ENCODE results near the gene PFKFB2.

Gene PFKFB2

GRCh38 chr1:207032528-207033017 is 20.5 kb upstream of the PFKFB2 start, which contains the start of gene C1orf116:
TSS of gene C1orf116 (minus strand) at chr1:207032756. CDS start at chr1:207027598, 5,158 bp downstream.
- Histone ChIP-seq H3K4me3 (ENCODE audit: low read length in 2 of 2) (no peak within 1 kb of the TSS), H2AK5ac (ENCODE audit: low read depth, low read length) (no peak within 1 kb of the TSS), H3K36me3 (replicated peaks in 1 of 2; ENCODE audit: control insufficient read depth in 2 of 2, insufficient read depth in 2 of 2, low read length in 2 of 2) (no peaks in the 10 kb centered on the region), H3K9ac (ENCODE audit: low read depth, low read length, poor library complexity) (no peak within 1 kb of the TSS), H4K8ac (ENCODE audit: low read depth, low read length) (no peak within 1 kb of the TSS), H3K18ac (ENCODE audit: low read length) (no peak within 1 kb of the TSS), H3K27ac (replicated peaks; ENCODE audit: low read length) (no peak within 1 kb of the TSS), H3K4me1 (ENCODE audit: control insufficient read depth in 2 of 2, insufficient read depth in 1 of 2, low read depth in 1 of 2, low read length in 2 of 2) (peaks cover 0 to 7% of the 10 kb centered on the region in 2 donors), H3K4ac (ENCODE audit: low read length) (no peak within 1 kb of the TSS), H2AFZ (ENCODE audit: low read length) (no peak within 1 kb of the TSS), H3K23ac (ENCODE audit: low read depth, low read length, poor library complexity) (no peak within 1 kb of the TSS), H2BK15ac (ENCODE audit: low read length) (no peak within 1 kb of the TSS), H2BK5ac (ENCODE audit: low read length) (no peak within 1 kb of the TSS), H2BK120ac (ENCODE audit: low read depth, low read length) (no peak within 1 kb of the TSS), H3K9me3 (replicated peaks in 1 of 2; ENCODE audit: control insufficient read depth in 2 of 2, insufficient read depth in 1 of 2, low read depth in 1 of 2, low read length in 2 of 2) (no peaks in the 10 kb centered on the region), H3K14ac (ENCODE audit: low read length) (no peak within 1 kb of the TSS), H3K27me3 (ENCODE audit: control insufficient read depth in 3 of 3, insufficient read depth in 3 of 3, low read depth in 1 of 3, low read length in 3 of 3) (peaks cover 0 to 66% (median 0%) of the 10 kb centered on the region in 3 experiments), H3K4me2 (ENCODE audit: insufficient read depth, low read length, poor library complexity, severe bottlenecking) (no peak within 1 kb of the TSS), H4K91ac (ENCODE audit: low read depth, low read length, poor library complexity) (no peak within 1 kb of the TSS), H2BK12ac (ENCODE audit: low read length) (no peak within 1 kb of the TSS), H3K79me1 (ENCODE audit: low read depth, low read length) (no peaks in the 10 kb centered on the region)
- DNase-seq (ENCODE audit: low spot score), result no peak
- WGBS, 2 donors (ENCODE audit: extremely low coverage in 2 of 2, insufficient read length in 2 of 2, insufficient replicate concordance in 1 of 2), result no CpG with 5 or more reads among the region's 1 CpG

- no peak overlapping the region for H3K18ac ChIP-seq (ENCODE audit: low read length)
- H2BK15ac ChIP-seq (ENCODE audit: low read length), result no peak overlapping the region
- H3K4ac ChIP-seq (ENCODE audit: low read length), result no peak overlapping the region
- no peak overlapping the region for H3K14ac ChIP-seq (ENCODE audit: low read length)
- no peak overlapping the region for H3K4me3 ChIP-seq (ENCODE audit: low read length in 2 of 2)
- H3K36me3 ChIP-seq (replicated peaks in 1 of 2; ENCODE audit: control insufficient read depth in 2 of 2, insufficient read depth in 2 of 2, low read length in 2 of 2), result no peaks in the 10 kb centered on the region
- H2BK5ac ChIP-seq (ENCODE audit: low read length), result no peak overlapping the region
- peaks cover 0 to 7% of the 10 kb centered on the region in 2 donors for H3K4me1 ChIP-seq (ENCODE audit: control insufficient read depth in 2 of 2, insufficient read depth in 1 of 2, low read depth in 1 of 2, low read length in 2 of 2)
- H2BK120ac ChIP-seq (ENCODE audit: low read depth, low read length), result no peak overlapping the region
- no peak overlapping the region for H4K8ac ChIP-seq (ENCODE audit: low read depth, low read length)
- DNase-seq (ENCODE audit: low spot score), result no peak
- H3K9ac ChIP-seq (ENCODE audit: low read depth, low read length, poor library complexity), result no peak overlapping the region
- no peak overlapping the region for H3K4me2 ChIP-seq (ENCODE audit: insufficient read depth, low read length, poor library complexity, severe bottlenecking)
- no peak overlapping the region for H2AK5ac ChIP-seq (ENCODE audit: low read depth, low read length)
- no peak overlapping the region for H3K27ac ChIP-seq (replicated peaks; ENCODE audit: low read length)
- H2BK12ac ChIP-seq (ENCODE audit: low read length), result no peak overlapping the region
- no CpG with 5 or more reads among the region's 2 CpGs for WGBS, 2 donors (ENCODE audit: extremely low coverage in 2 of 2, insufficient read length in 2 of 2, insufficient replicate concordance in 1 of 2)
- no peaks in the 10 kb centered on the region for H3K9me3 ChIP-seq (replicated peaks in 1 of 2; ENCODE audit: control insufficient read depth in 2 of 2, insufficient read depth in 1 of 2, low read depth in 1 of 2, low read length in 2 of 2)
- H3K79me1 ChIP-seq (ENCODE audit: low read depth, low read length), result no peaks in the 10 kb centered on the region
- no peak overlapping the region for H4K91ac ChIP-seq (ENCODE audit: low read depth, low read length, poor library complexity)
- peaks cover 0 to 63% (median 0%) of the 10 kb centered on the region in 3 experiments for H3K27me3 ChIP-seq (ENCODE audit: control insufficient read depth in 3 of 3, insufficient read depth in 3 of 3, low read depth in 1 of 3, low read length in 3 of 3)
- no peak overlapping the region for H3K23ac ChIP-seq (ENCODE audit: low read depth, low read length, poor library complexity)
- no peak overlapping the region for H2AFZ ChIP-seq (ENCODE audit: low read length)
Measured at GRCh38 chr1:207033302-207033701, 19.8 kb upstream of the PFKFB2 start.

- H3K27ac ChIP-seq (replicated peaks; ENCODE audit: low read length), result no peak overlapping the region
- H3K9me3 ChIP-seq (replicated peaks in 1 of 2; ENCODE audit: control insufficient read depth in 2 of 2, insufficient read depth in 1 of 2, low read depth in 1 of 2, low read length in 2 of 2), result no peaks in the 10 kb centered on the region
Measured at GRCh38 chr1:207034208-207034607, 18.9 kb upstream of the PFKFB2 start.

GRCh38 chr1:207034998-207035397 is 18.1 kb upstream of the PFKFB2 start:
- Histone ChIP-seq H3K23ac (ENCODE audit: low read depth, low read length, poor library complexity) (no peak overlapping the region), H3K4me2 (ENCODE audit: insufficient read depth, low read length, poor library complexity, severe bottlenecking) (no peak overlapping the region), H3K27me3 (ENCODE audit: control insufficient read depth in 3 of 3, insufficient read depth in 3 of 3, low read depth in 1 of 3, low read length in 3 of 3) (peaks cover 0 to 51% (median 0%) of the 10 kb centered on the region in 3 experiments), H3K9ac (ENCODE audit: low read depth, low read length, poor library complexity) (no peak overlapping the region), H2BK12ac (ENCODE audit: low read length) (no peak overlapping the region), H3K9me3 (replicated peaks in 1 of 2; ENCODE audit: control insufficient read depth in 2 of 2, insufficient read depth in 1 of 2, low read depth in 1 of 2, low read length in 2 of 2) (no peaks in the 10 kb centered on the region), H2AFZ (ENCODE audit: low read length) (no peak overlapping the region), H2AK5ac (ENCODE audit: low read depth, low read length) (no peak overlapping the region), H3K18ac (ENCODE audit: low read length) (no peak overlapping the region), H3K27ac (replicated peaks; ENCODE audit: low read length) (no peak overlapping the region), H3K36me3 (replicated peaks in 1 of 2; ENCODE audit: control insufficient read depth in 2 of 2, insufficient read depth in 2 of 2, low read length in 2 of 2) (no peaks in the 10 kb centered on the region), H3K4me3 (ENCODE audit: low read length in 2 of 2) (no peak overlapping the region), H3K14ac (ENCODE audit: low read length) (no peak overlapping the region), H3K4me1 (ENCODE audit: control insufficient read depth in 2 of 2, insufficient read depth in 1 of 2, low read depth in 1 of 2, low read length in 2 of 2) (peaks cover 0 to 7% of the 10 kb centered on the region in 2 donors), H4K8ac (ENCODE audit: low read depth, low read length) (no peak overlapping the region), H2BK15ac (ENCODE audit: low read length) (no peak overlapping the region), H2BK120ac (ENCODE audit: low read depth, low read length) (no peak overlapping the region), H2BK5ac (ENCODE audit: low read length) (no peak overlapping the region), H3K79me1 (ENCODE audit: low read depth, low read length) (no peaks in the 10 kb centered on the region), H4K91ac (ENCODE audit: low read depth, low read length, poor library complexity) (no peak overlapping the region), H3K4ac (ENCODE audit: low read length) (no peak overlapping the region)
- no peak for DNase-seq (ENCODE audit: low spot score)

More at GRCh38 chr1:207034208-207034607, 18.9 kb upstream of the PFKFB2 start:
- no peak overlapping the region for H3K14ac ChIP-seq (ENCODE audit: low read length)
- H2BK12ac ChIP-seq (ENCODE audit: low read length), result no peak overlapping the region
- H3K9ac ChIP-seq (ENCODE audit: low read depth, low read length, poor library complexity), result no peak overlapping the region
- WGBS, 2 donors (ENCODE audit: extremely low coverage in 2 of 2, insufficient read length in 2 of 2, insufficient replicate concordance in 1 of 2), result no CpG with 5 or more reads among the region's 1 CpG
- H3K4me3 ChIP-seq (ENCODE audit: low read length in 2 of 2), result no peak overlapping the region
- peaks cover 0 to 59% (median 0%) of the 10 kb centered on the region in 3 experiments for H3K27me3 ChIP-seq (ENCODE audit: control insufficient read depth in 3 of 3, insufficient read depth in 3 of 3, low read depth in 1 of 3, low read length in 3 of 3)
- DNase-seq (ENCODE audit: low spot score), result no peak
- H2BK120ac ChIP-seq (ENCODE audit: low read depth, low read length), result no peak overlapping the region
- H3K79me1 ChIP-seq (ENCODE audit: low read depth, low read length), result no peaks in the 10 kb centered on the region
- no peak overlapping the region for H2AFZ ChIP-seq (ENCODE audit: low read length)
- no peak overlapping the region for H4K8ac ChIP-seq (ENCODE audit: low read depth, low read length)
- no peaks in the 10 kb centered on the region for H3K36me3 ChIP-seq (replicated peaks in 1 of 2; ENCODE audit: control insufficient read depth in 2 of 2, insufficient read depth in 2 of 2, low read length in 2 of 2)
- no peak overlapping the region for H3K4me2 ChIP-seq (ENCODE audit: insufficient read depth, low read length, poor library complexity, severe bottlenecking)
- H3K23ac ChIP-seq (ENCODE audit: low read depth, low read length, poor library complexity), result no peak overlapping the region
- no peak overlapping the region for H3K4ac ChIP-seq (ENCODE audit: low read length)
- peaks cover 0 to 7% of the 10 kb centered on the region in 2 donors for H3K4me1 ChIP-seq (ENCODE audit: control insufficient read depth in 2 of 2, insufficient read depth in 1 of 2, low read depth in 1 of 2, low read length in 2 of 2)
- H2BK15ac ChIP-seq (ENCODE audit: low read length), result no peak overlapping the region
- no peak overlapping the region for H2BK5ac ChIP-seq (ENCODE audit: low read length)
- no peak overlapping the region for H3K18ac ChIP-seq (ENCODE audit: low read length)
- H4K91ac ChIP-seq (ENCODE audit: low read depth, low read length, poor library complexity), result no peak overlapping the region
- no peak overlapping the region for H2AK5ac ChIP-seq (ENCODE audit: low read depth, low read length)

Measured in neuronal stem cell (in vitro differentiated cells).